ENCODE data around the gene LRP3.
"Not testable (repeated sequence)": the region's sequence is repeated elsewhere in the genome, so short reads cannot be mapped to it uniquely, and the experiment has no call there.

- TF ChIP-seq, protein P1, sequence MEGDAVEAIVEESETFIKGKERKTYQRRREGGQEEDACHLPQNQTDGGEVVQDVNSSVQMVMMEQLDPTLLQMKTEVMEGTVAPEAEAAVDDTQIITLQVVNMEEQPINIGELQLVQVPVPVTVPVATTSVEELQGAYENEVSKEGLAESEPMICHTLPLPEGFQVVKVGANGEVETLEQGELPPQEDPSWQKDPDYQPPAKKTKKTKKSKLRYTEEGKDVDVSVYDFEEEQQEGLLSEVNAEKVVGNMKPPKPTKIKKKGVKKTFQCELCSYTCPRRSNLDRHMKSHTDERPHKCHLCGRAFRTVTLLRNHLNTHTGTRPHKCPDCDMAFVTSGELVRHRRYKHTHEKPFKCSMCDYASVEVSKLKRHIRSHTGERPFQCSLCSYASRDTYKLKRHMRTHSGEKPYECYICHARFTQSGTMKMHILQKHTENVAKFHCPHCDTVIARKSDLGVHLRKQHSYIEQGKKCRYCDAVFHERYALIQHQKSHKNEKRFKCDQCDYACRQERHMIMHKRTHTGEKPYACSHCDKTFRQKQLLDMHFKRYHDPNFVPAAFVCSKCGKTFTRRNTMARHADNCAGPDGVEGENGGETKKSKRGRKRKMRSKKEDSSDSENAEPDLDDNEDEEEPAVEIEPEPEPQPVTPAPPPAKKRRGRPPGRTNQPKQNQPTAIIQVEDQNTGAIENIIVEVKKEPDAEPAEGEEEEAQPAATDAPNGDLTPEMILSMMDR (conservative IDR thresholded peaks at IDR 0.05; ENCODE audit: low read depth in 2 of 2) = not testable (repeated sequence)
- TF ChIP-seq CREB1 (CRISPR knock-in tag; IDR thresholded peaks at IDR 0.05; ENCODE audit: low read depth); EZH2phosphoT487 (IDR thresholded peaks at IDR 0.05; ENCODE audit: unreplicated experiment); POLR2AphosphoS5 (IDR thresholded peaks at IDR 0.05; ENCODE audit: low read depth); ZNF462 (CRISPR knock-in tag; IDR thresholded peaks at IDR 0.05); EZH2 (IDR thresholded peaks at IDR 0.05; ENCODE audit: low read depth, unreplicated experiment); STAT1 (IDR thresholded peaks at IDR 0.05; ENCODE audit: unreplicated experiment); REST (IDR thresholded peaks at IDR 0.05; ENCODE audit: unreplicated experiment); ZNF331 (CRISPR knock-in tag; IDR thresholded peaks at IDR 0.05; ENCODE audit: low read depth); JUNB (IDR thresholded peaks at IDR 0.05; ENCODE audit: unreplicated experiment); ZNF114 (CRISPR knock-in tag; IDR thresholded peaks at IDR 0.05): not testable (repeated sequence)
- TF ChIP-seq, protein P2, sequence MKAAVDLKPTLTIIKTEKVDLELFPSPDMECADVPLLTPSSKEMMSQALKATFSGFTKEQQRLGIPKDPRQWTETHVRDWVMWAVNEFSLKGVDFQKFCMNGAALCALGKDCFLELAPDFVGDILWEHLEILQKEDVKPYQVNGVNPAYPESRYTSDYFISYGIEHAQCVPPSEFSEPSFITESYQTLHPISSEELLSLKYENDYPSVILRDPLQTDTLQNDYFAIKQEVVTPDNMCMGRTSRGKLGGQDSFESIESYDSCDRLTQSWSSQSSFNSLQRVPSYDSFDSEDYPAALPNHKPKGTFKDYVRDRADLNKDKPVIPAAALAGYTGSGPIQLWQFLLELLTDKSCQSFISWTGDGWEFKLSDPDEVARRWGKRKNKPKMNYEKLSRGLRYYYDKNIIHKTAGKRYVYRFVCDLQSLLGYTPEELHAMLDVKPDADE (IDR thresholded peaks at IDR 0.05) = not testable (repeated sequence)
Observed at GRCh38 chr19:33152625-33153024, 41.5 kb upstream of the LRP3 start.
